DOHH2 (cell line): Measurements from ENCODE around the gene NAA10.

Source experiments
- H3F3A ChIP-seq: fragments of 200-600 bp; sonication (generic), shearing (Covaris generic); 2 replicates; pipeline ENCODE4 v1.6.0; 2016; ENCODE audit warnings: antibody characterized with exemption, mild to moderate bottlenecking; ENCODE audit not compliant: control insufficient read depth, insufficient read depth
- H3K27ac ChIP-seq: fragments of 200-600 bp; sonication (generic); 2 replicates; pipeline ENCODE4 v1.5.1; 2014; ENCODE audit warnings: low read depth, mild to moderate bottlenecking, low read length, moderate library complexity
- H3K27me3 ChIP-seq: fragments of 200-600 bp; sonication (generic); 2 replicates; pipeline ENCODE4 v1.6.1; 2014; ENCODE audit warnings: mild to moderate bottlenecking, low read length, mixed read lengths; ENCODE audit not compliant: control insufficient read depth
- H3K36me3 ChIP-seq: fragments of 200-600 bp; sonication (generic); 2 replicates; pipeline ENCODE4 v1.6.1; 2014; ENCODE audit warnings: mild to moderate bottlenecking, low read length, moderate library complexity, mixed read lengths; ENCODE audit not compliant: control insufficient read depth
- H3K4me1 ChIP-seq: fragments of 200-600 bp; sonication (generic); 2 replicates; pipeline ENCODE4 v1.6.1; 2014; ENCODE audit warnings: mild to moderate bottlenecking, low read length, mixed read lengths; ENCODE audit not compliant: control insufficient read depth
- H3K4me2 ChIP-seq: fragments of 200-600 bp; sonication (generic); 2 replicates; pipeline ENCODE4 v1.6.0; 2014; ENCODE audit warnings: mild to moderate bottlenecking, low read length, moderate library complexity
- H3K4me3 ChIP-seq: fragments of 200-600 bp; sonication (generic); 2 replicates; pipeline ENCODE4 v1.5.1; 2014; ENCODE audit warnings: mild to moderate bottlenecking, low read length, mixed read lengths
- H3K79me2 ChIP-seq: fragments of 200-600 bp; sonication (generic); 2 replicates; pipeline ENCODE4 v1.6.1; 2014; ENCODE audit warnings: mild to moderate bottlenecking, low read length, mixed read lengths; ENCODE audit not compliant: control insufficient read depth
- H3K9me2 ChIP-seq: fragments of 200-600 bp; sonication (generic); replicated peaks from 2 replicates; pipeline ENCODE4 v1.6.1; 2014; ENCODE audit warnings: mild to moderate bottlenecking, low read length, mixed read lengths; ENCODE audit not compliant: control insufficient read depth
- H3K9me3 ChIP-seq: fragments of 200-600 bp; sonication (generic); 2 replicates; pipeline ENCODE4 v1.6.1; 2014; ENCODE audit warnings: antibody characterized with exemption, low read length, mixed read lengths; ENCODE audit not compliant: control insufficient read depth, insufficient read depth
- H4K20me1 ChIP-seq: fragments of 200-600 bp; sonication (generic); 2 replicates; pipeline ENCODE4 v1.6.0; 2014; ENCODE audit warnings: low read depth, mild to moderate bottlenecking, antibody characterized with exemption, low read length, moderate library complexity; ENCODE audit not compliant: control insufficient read depth, insufficient read depth
- CTCF ChIP-seq: fragments of 200-600 bp; sonication (generic); IDR thresholded peaks from one replicate; pipeline ENCODE4 v1.5.1; 2014; ENCODE audit warnings: antibody characterized with exemption, mild to moderate bottlenecking, low read depth, low read length; ENCODE audit not compliant: poor library complexity, severe bottlenecking
- EZH2phosphoT487 ChIP-seq: fragments of 200-600 bp; sonication (generic); IDR thresholded peaks from 2 replicates; pipeline ENCODE4 v1.6.1; 2017; ENCODE audit warnings: borderline replicate concordance, mild to moderate bottlenecking, antibody characterized with exemption, low read length, moderate library complexity, mixed read lengths

NAA10 gene

GRCh38 chrX:153934762-153935325 is at the start of gene NAA10:
Gene NAA10 (minus strand): TSS chrX:153935037. CDS start chrX:153934904, 133 bp downstream.
- H3K4me1 ChIP-seq, result peaks cover 11% of the 10 kb centered on the region
- no peaks in the 10 kb centered on the region for H3K27me3 ChIP-seq
- H3K27ac ChIP-seq, result peak within 1 kb of the TSS; percentile 47
- no peak for TF ChIP-seq CTCF
- TF ChIP-seq EZH2phosphoT487, result no peak
- no peaks in the 10 kb centered on the region for H3F3A ChIP-seq
- H3K9me2 ChIP-seq, result no peaks in the 10 kb centered on the region
- peak within 1 kb of the TSS; percentile 84 for H3K4me2 ChIP-seq
- peaks cover 31% of the 10 kb centered on the region for H3K36me3 ChIP-seq
- H4K20me1 ChIP-seq, result no peaks in the 10 kb centered on the region
- peak within 1 kb of the TSS; percentile 83 for H3K4me3 ChIP-seq
- peaks cover 29% of the 10 kb centered on the region for H3K79me2 ChIP-seq
- no peaks in the 10 kb centered on the region for H3K9me3 ChIP-seq

- Histone ChIP-seq H3K36me3 (no peaks in the 10 kb centered on the region), H3K9me2 (no peaks in the 10 kb centered on the region), H3K27ac (no peak overlapping the region), H3K9me3 (no peaks in the 10 kb centered on the region), H3K79me2 (no peaks in the 10 kb centered on the region), H4K20me1 (no peaks in the 10 kb centered on the region), H3K4me3 (no peak overlapping the region), H3K27me3 (no peaks in the 10 kb centered on the region), H3F3A (no peaks in the 10 kb centered on the region), H3K4me2 (no peak overlapping the region), H3K4me1 (peaks cover 20% of the 10 kb centered on the region)
- TF ChIP-seq EZH2phosphoT487, result no peak
- no peak for TF ChIP-seq CTCF
These were observed 48.5 kb upstream of the NAA10 start for GRCh38 chrX:153983321-153983801.

- Histone ChIP-seq H3K79me2 (no peaks in the 10 kb centered on the region), H3K4me3 (no peak overlapping the region)
- TF ChIP-seq EZH2phosphoT487 (no peak), CTCF (no peak)
These were observed 47.1 kb upstream of the NAA10 start for GRCh38 chrX:153981771-153982533.

More at GRCh38 chrX:153981771-153982533, 47.1 kb upstream of the NAA10 start:
- H3K9me3 ChIP-seq, result no peaks in the 10 kb centered on the region
- H3K27me3 ChIP-seq, result no peaks in the 10 kb centered on the region
- no peak overlapping the region for H3K4me2 ChIP-seq
- no peaks in the 10 kb centered on the region for H4K20me1 ChIP-seq
- H3K4me1 ChIP-seq, result peaks cover 20% of the 10 kb centered on the region
- H3K27ac ChIP-seq, result no peak overlapping the region
- no peaks in the 10 kb centered on the region for H3F3A ChIP-seq
- H3K9me2 ChIP-seq, result no peaks in the 10 kb centered on the region
- H3K36me3 ChIP-seq, result no peaks in the 10 kb centered on the region
